Stomach smooth muscle (tissue), 2 donors: ENCODE results near the gene UBE2J2.

Experiments
- H3K27ac ChIP-seq: one replicate; pipeline ENCODE4 v1.7.0; 2013; ENCODE audit warnings: mild to moderate bottlenecking, low read length, inconsistent platforms
- H3K27me3 ChIP-seq, 2 donors: one replicate each; pipeline ENCODE4 v1.7.0; 2013; ENCODE audit warnings: low read length in 2 of 2; ENCODE audit not compliant: insufficient read depth in 2 of 2, control insufficient read depth in 1 of 2
- H3K36me3 ChIP-seq, 2 donors: one replicate each; pipeline ENCODE4 v1.7.0; 2013; ENCODE audit warnings: low read length in 2 of 2; ENCODE audit not compliant: control insufficient read depth in 2 of 2, insufficient read depth in 2 of 2
- H3K4me1 ChIP-seq: one replicate; pipeline ENCODE4 v1.7.0; 2013; ENCODE audit warnings: low read length; ENCODE audit not compliant: control insufficient read depth, insufficient read depth
- H3K4me3 ChIP-seq, 2 donors: one replicate each; pipeline ENCODE4 v1.7.0; 2013; ENCODE audit warnings: low read length in 2 of 2
- H3K9ac ChIP-seq, 2 donors: one replicate each; pipeline ENCODE4 v1.7.0; 2013; ENCODE audit warnings: low read length in 2 of 2, mild to moderate bottlenecking in 1 of 2
- H3K9me3 ChIP-seq, 2 donors: one replicate each; pipeline ENCODE4 v1.7.0; 2013; ENCODE audit warnings: low read length in 2 of 2; ENCODE audit not compliant: control insufficient read depth in 2 of 2
- donor health status: healthy.
- donor health status: Pancreatic carcinoma.

Gene UBE2J2

GRCh38 chr1:1293263-1294249 is 19.9 kb upstream of the UBE2J2 start:
- Histone ChIP-seq H3K36me3 (peaks cover 6 to 7% of the 10 kb centered on the region in 2 donors), H3K27ac (no peak overlapping the region), H3K9ac (no peak overlapping the region), H3K4me1 (peaks cover 9% of the 10 kb centered on the region), H3K27me3 (no peaks in the 10 kb centered on the region), H3K9me3 (no peaks in the 10 kb centered on the region), H3K4me3 (no peak overlapping the region)

GRCh38 chr1:1292851-1293250 is 19.2 kb upstream of the UBE2J2 start:
- Histone ChIP-seq H3K27ac (no peak overlapping the region), H3K4me1 (peaks cover 9% of the 10 kb centered on the region), H3K36me3 (peaks cover 6 to 7% of the 10 kb centered on the region in 2 donors), H3K27me3 (no peaks in the 10 kb centered on the region), H3K4me3 (no peak overlapping the region), H3K9me3 (no peaks in the 10 kb centered on the region), H3K9ac (no peak overlapping the region)

DNA sequence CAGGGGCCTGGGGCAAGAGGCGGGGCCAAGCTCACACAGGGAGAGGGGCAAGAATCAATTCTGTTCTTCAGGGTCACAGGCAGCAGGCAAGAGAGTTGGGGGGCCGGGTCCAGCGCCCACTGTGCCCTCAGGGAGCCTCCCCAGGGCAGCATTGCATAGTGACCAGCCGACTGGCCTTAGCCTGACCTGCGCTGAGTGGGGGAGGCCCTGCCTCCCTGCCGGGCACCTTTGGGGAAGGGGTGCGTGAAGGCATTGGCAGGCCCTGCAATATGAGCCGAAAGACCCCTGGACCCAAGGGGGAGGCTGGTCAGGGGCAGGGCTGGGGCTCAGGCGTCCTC is 18.8 kb upstream of the UBE2J2 start:
- peaks cover 9% of the 10 kb centered on the region for H3K4me1 ChIP-seq
- peaks cover 6 to 7% of the 10 kb centered on the region in 2 donors for H3K36me3 ChIP-seq
- H3K9me3 ChIP-seq = no peaks in the 10 kb centered on the region
- no peak overlapping the region for H3K4me3 ChIP-seq
- H3K27ac ChIP-seq = no peak overlapping the region
- H3K9ac ChIP-seq = no peak overlapping the region
- peaks cover 3% of the 10 kb centered on the region in 2 donors for H3K27me3 ChIP-seq

DNA sequence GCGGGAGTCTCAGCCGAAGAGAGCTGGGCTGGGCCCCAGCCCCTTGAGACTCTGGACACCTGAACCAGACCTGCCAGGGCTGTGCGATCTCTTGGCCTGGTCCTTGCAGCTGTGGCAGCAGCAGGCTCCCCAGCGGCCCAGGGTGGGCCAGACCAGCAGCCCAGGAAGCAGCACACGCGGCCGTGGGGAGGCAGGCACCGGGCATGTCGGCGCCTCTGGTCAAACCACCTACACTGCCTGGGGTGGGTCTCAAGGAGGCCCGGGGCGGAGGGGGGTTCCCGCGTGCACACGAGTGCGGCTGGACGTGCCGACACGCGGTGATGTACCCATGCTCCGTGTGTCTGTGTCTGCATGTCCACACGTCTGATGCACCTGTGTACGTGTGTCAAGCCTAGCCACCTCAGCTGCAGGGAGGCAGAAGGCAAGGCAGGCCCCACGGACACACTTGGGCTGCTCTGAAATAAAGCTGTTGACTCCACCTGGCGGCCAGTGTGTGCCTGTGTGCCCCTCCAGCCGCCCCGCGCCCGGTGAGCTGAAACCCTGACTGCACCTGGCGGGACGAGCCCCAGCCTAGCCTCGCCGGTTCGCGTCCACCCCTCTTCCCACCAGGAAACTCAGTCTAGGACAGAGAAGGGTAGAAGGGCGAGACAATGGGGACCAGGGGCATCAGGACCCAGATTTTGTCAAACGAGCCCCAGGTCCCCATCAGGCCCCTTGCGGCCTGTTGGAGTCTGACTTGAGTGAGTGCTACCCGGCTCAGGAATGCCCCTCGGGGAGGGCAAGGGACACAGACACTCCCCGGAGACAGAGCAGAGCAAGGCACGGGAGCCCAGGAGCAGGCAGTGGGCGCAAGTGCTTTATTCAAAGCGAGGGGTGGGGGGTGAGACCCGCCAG is 18.1 kb upstream of the UBE2J2 start:
- Histone ChIP-seq H3K9me3 (no peaks in the 10 kb centered on the region), H3K27me3 (peaks cover 6 to 9% of the 10 kb centered on the region in 2 donors), H3K36me3 (peaks cover 5 to 6% of the 10 kb centered on the region in 2 donors), H3K27ac (no peak overlapping the region), H3K9ac (no peak overlapping the region), H3K4me1 (peaks cover 9% of the 10 kb centered on the region), H3K4me3 (no peak overlapping the region)

DNA sequence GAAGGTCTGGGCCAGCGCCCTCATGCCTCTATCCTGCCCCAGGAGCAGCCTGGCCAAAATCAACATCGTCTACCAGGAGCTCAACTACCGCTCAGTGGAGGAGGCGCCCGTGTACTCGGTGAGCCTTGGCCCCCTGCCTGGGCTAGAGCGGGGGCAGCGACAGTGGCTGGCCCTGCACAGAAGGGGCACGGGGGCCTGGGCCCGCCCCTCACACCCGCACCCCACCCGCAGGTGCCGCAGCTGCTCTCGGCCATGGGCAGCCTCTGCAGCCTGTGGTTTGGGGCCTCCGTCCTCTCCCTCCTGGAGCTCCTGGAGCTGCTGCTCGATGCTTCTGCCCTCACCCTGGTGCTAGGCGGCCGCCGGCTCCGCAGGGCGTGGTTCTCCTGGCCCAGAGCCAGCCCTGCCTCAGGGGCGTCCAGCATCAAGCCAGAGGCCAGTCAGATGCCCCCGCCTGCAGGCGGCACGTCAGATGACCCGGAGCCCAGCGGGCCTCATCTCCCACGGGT is 17.4 kb upstream of the UBE2J2 start:
- Histone ChIP-seq H3K27me3 (peaks cover 9 to 13% of the 10 kb centered on the region in 2 donors), H3K9me3 (no peaks in the 10 kb centered on the region), H3K36me3 (peaks cover 3 to 6% of the 10 kb centered on the region in 2 donors), H3K9ac (no peak overlapping the region), H3K4me1 (peaks cover 9% of the 10 kb centered on the region), H3K27ac (no peak overlapping the region), H3K4me3 (no peak overlapping the region)

- Histone ChIP-seq H3K9ac (no peak overlapping the region), H3K9me3 (no peaks in the 10 kb centered on the region), H3K27ac (no peak overlapping the region), H3K4me1 (peaks cover 9% of the 10 kb centered on the region), H3K4me3 (no peak overlapping the region), H3K36me3 (peaks cover under 1 to 2% of the 10 kb centered on the region in 2 donors), H3K27me3 (peaks cover 13 to 14% of the 10 kb centered on the region in 2 donors)
Observed at GRCh38 chr1:1290238-1290731, 16.6 kb upstream of the UBE2J2 start.

DNA sequence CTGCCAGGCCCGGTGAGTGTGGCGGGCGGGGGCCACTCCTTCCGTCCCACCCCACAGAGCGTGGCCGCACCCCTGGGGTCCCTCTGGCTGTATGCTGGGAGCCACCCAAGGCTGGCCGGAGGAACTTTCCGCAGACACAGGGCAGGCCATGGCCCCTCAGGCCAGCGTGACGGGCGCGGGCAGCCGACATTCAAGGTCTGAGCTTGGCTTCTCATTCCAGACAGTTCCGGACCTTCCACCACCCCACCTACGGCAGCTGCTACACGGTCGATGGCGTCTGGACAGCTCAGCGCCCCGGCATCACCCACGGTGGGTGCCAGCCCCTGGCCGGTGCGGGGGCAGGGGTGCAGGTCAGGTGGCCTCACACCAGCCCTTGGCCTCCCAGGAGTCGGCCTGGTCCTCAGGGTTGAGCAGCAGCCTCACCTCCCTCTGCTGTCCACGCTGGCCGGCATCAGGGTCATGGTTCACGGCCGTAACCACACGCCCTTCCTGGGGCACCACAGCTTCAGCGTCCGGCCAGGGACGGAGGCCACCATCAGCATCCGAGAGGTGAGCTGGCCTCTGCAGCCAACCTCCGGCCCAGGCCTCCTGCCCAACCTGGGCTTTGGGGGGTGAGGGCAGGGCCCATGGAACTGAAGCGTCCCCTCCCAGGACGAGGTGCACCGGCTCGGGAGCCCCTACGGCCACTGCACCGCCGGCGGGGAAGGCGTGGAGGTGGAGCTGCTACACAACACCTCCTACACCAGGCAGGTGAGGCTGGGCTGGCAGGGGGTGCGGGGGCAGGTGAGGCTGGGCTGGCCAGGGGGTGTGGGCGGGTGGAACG is 13.8 kb upstream of the UBE2J2 start:
- Histone ChIP-seq H3K4me1 (peaks cover 9% of the 10 kb centered on the region), H3K9me3 (no peaks in the 10 kb centered on the region), H3K27me3 (peaks cover 13 to 17% of the 10 kb centered on the region in 2 donors), H3K27ac (no peak overlapping the region), H3K9ac (no peak overlapping the region), H3K36me3 (no peaks in the 10 kb centered on the region), H3K4me3 (no peak overlapping the region)

DNA sequence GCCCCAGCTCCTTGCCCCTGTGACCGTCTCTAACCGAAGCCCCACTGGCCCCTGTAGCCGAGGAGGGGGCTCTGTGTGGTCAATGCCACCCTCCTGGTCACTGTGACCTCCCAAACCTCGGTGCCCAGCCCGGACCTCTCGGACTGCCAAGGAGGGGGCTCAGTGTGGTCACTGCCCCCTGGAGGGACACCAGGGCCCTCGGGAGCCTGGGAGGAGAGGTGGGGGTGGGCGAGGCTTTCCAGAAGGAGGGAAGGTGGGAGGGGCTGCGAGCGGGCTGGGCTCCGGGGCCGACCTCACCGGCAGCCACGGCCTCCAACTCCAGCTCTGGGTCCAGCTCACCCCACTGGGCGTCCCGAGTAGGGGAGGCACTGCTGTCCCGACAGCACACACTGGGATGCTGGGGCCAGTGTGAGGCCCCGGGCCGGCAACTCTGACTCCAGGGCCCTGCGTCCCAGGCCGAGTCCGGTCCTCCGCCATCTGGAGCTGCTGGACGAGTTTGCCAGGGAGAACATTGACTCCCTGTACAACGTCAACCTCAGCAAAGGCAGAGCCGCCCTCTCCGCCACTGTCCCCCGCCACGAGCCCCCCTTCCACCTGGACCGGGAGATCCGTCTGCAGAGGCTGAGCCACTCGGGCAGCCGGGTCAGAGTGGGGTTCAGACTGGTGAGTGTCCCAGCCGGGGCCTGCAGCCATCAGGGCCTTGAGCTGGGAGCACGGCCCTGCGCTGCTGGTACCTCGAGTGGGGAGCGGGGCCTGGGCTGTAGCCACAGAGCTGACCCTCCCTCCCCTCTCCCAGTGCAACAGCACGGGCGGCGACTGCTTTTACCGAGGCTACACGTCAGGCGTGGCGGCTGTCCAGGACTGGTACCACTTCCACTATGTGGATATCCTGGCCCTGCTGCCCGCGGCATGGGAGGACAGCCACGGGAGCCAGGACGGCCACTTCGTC is 12.9 kb upstream of the UBE2J2 start:
- no peaks in the 10 kb centered on the region for H3K9me3 ChIP-seq
- H3K27me3 ChIP-seq = peaks cover 13 to 17% of the 10 kb centered on the region in 2 donors
- no peak overlapping the region for H3K4me3 ChIP-seq
- peaks cover 4% of the 10 kb centered on the region for H3K4me1 ChIP-seq
- H3K27ac ChIP-seq = no peak overlapping the region
- H3K9ac ChIP-seq = no peak overlapping the region
- no peaks in the 10 kb centered on the region for H3K36me3 ChIP-seq

DNA sequence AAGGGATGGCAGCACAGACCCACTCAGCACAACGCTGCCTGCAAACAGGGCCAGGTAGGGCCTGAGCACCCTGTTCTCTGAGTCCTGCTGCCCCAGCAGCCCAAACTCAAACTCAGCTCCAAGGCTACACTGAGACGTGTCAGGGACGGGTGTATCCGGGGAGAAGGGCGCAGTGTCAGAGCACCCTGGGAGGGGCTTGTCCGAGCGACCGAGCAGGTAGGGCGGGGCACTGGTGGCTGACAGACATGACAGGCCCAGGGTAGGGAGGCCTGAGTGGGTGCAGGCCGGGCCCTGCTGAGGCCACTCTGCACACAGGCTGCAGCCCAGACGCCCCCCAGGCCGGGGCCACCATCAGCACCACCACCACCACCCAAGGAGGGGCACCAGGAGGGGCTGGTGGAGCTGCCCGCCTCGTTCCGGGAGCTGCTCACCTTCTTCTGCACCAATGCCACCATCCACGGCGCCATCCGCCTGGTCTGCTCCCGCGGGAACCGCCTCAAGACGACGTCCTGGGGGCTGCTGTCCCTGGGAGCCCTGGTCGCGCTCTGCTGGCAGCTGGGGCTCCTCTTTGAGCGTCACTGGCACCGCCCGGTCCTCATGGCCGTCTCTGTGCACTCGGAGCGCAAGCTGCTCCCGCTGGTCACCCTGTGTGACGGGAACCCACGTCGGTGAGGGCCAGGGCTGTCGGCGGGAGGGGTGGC is 12.1 kb upstream of the UBE2J2 start:
- Histone ChIP-seq H3K9me3 (no peaks in the 10 kb centered on the region), H3K4me3 (no peak overlapping the region), H3K27me3 (peaks cover 13 to 17% of the 10 kb centered on the region in 2 donors), H3K36me3 (no peaks in the 10 kb centered on the region), H3K27ac (no peak overlapping the region), H3K9ac (no peak overlapping the region), H3K4me1 (no peaks in the 10 kb centered on the region)
